NCI-H345 (cell line): ENCODE measurements around the gene MYO5C.

Experiments
- DNase-seq: peaks from one replicate; lab custom pipeline; 2025; lab: John Stamatoyannopoulos, UW

The MYO5C gene

GRCh38 chr15:52143873-52144272 lies 151.7 kb downstream of the MYO5C start:
- DNase-seq, result no peak
